Ovary (tissue), 9 donors: ENCODE data around the gene REG1A. TPM values are rescaled to one million over a fixed set of nuclear protein-coding genes. Genes with fewer than 3 reads are reported as not detected.

ENCODE experiments used
- DNase-seq, 5 donors: peaks; one replicate each; pipeline ENCODE4 v3.0.0-alpha.2; 2019 to 2020
- H3K27ac ChIP-seq, 2 donors: fragments of 200-600 bp; one replicate each; pipeline versions ENCODE4 v1.5.1 to v1.8.0; 2019 to 2022
- H3K27me3 ChIP-seq: fragments of 200-600 bp; one replicate; pipeline ENCODE4 v1.8.0; 2022
- H3K36me3 ChIP-seq: fragments of 200-600 bp; sonication (generic); one replicate; pipeline ENCODE4 v1.5.1; 2019
- H3K4me1 ChIP-seq: one replicate; pipeline ENCODE4 v1.8.1; 2013; ENCODE audit warnings: mild to moderate bottlenecking, moderate library complexity; ENCODE audit not compliant: insufficient read depth
- H3K4me3 ChIP-seq: fragments of 200-600 bp; sonication (generic); one replicate; pipeline ENCODE4 v1.5.1; 2017
- H3K9me3 ChIP-seq, 2 donors: fragments of 200-600 bp in 1 of 2; sonication (generic) in 1 of 2; one replicate each; pipeline versions ENCODE4 v1.5.1 to v1.8.1; 2013 to 2019; ENCODE audit warnings: mild to moderate bottlenecking in 1 of 2, moderate library complexity in 1 of 2
- CTCF ChIP-seq, 3 donors: fragments of 450-650 bp in 2 of 3; fragments of 200-600 bp in 1 of 3; IDR thresholded peaks; one replicate each; pipeline versions ENCODE4 v1.5.1 to v1.8.0; 2016 to 2022; ENCODE audit warnings: antibody characterized with exemption in 3 of 3, mild to moderate bottlenecking in 1 of 3
- EP300 ChIP-seq: sonication (generic); formaldehyde crosslinking; IDR thresholded peaks from one replicate; pipeline ENCODE4 v1.6.1; 2017; ENCODE audit warnings: antibody characterized with exemption
- POLR2A ChIP-seq: fragments of 450-650 bp; IDR thresholded peaks from one replicate; pipeline ENCODE4 v1.6.1; 2017; ENCODE audit warnings: antibody characterized with exemption, mild to moderate bottlenecking, moderate library complexity
- WGBS, 3 donors: extraction: QIAGEN DNeasy Blood & Tissue Kit in 1 of 3; methylation state at CpG; one replicate each; pipeline versions ENCODE4 v1.1.5 to v1.1.7; 2013 to 2017; 5-methylcytosine and 5-hydroxymethylcytosine counted together
- intact Hi-C, 4 donors: fragments of 100-400 bp; cut with DNase I; formaldehyde crosslinking; loops; one replicate each; pipeline versions ENCODE4 v1.11.0 to v1.15.1; 2022 to 2023
- polyA plus RNA-seq, 2 donors: library from polyadenylated mRNA; stranded (reverse); fragments of 200-250 nt in 1 of 2; fragments of 350-450 nt in 1 of 2; fragmentation: Illumina TruSeq in 1 of 2; extraction: RNeasy Lipid Tissue Mini Kit (QIAGEN cat#74804) in 1 of 2; gene quantifications; one replicate each; pipeline ENCODE4 v1.2.3, GENCODE V29; 2013 to 2014
- total RNA-seq, 7 donors: library from RNA; depleted of rRNA in 2 of 7; stranded (reverse); fragments of >200 nt in 2 of 7; fragmentation: NEBNext Ultra II Directional in 3 of 7; extraction: Animal tissue kit (Norgen Biotek cat#: 25700) in 3 of 7; gene quantifications; one replicate each; pipeline versions ENCODE4 v1.1.0 to v1.2.4, GENCODE V29; 2016 to 2023
- donor health status: DM: no; HTN: no; CAD: no; lungs with moderate emphysema.
- donor health status: DM: no; HTN: no; CAD: no.
- donor health status: Bipolar disorder and iron deficiency.
- donor health status: DM: yes; HTN: yes; CAD: no.
- donor health status: DM: no; HTN: no; CAD: no.
- donor health status: DM: yes; HTN: yes; CAD: no.

The REG1A gene
- total and polyA plus RNA-seq, 9 donors = 0.24 to 33.6 (median 2.9) TPM; not detected in 3

GRCh38 chr2:79162801-79163200 is 42.5 kb downstream of the REG1A start:
- no peaks in the 10 kb centered on the region for H3K4me1 ChIP-seq
- H3K4me3 ChIP-seq = no peak overlapping the region
- DNase-seq = no peak
- H3K9me3 ChIP-seq = no peaks in the 10 kb centered on the region
- intact Hi-C loops = no loop called here
- no peak for TF ChIP-seq EP300
- TF ChIP-seq POLR2A = no peak
- TF ChIP-seq CTCF (IDR thresholded peaks at IDR 0.05) = no peak
- H3K27me3 ChIP-seq = no peaks in the 10 kb centered on the region
- no peaks in the 10 kb centered on the region for H3K36me3 ChIP-seq
- no peak overlapping the region for H3K27ac ChIP-seq
- 94 to 95% (median 94%) methylated on average over 1 of the region's 1 CpG for WGBS, 3 donors

- H3K27ac ChIP-seq = no peak overlapping the region
- no peaks in the 10 kb centered on the region for H3K27me3 ChIP-seq
- H3K4me1 ChIP-seq = no peaks in the 10 kb centered on the region
- H3K4me3 ChIP-seq = no peak overlapping the region
- DNase-seq = no peak
- TF ChIP-seq POLR2A (no peak), EP300 (no peak), CTCF (IDR thresholded peaks at IDR 0.05) (no peak)
- 76 to 87% (median 81%) methylated on average over 2 of the region's 2 CpGs for WGBS, 3 donors
- H3K36me3 ChIP-seq = no peaks in the 10 kb centered on the region
- H3K9me3 ChIP-seq = no peaks in the 10 kb centered on the region
- intact Hi-C loops = no loop called here
These were observed 51.2 kb downstream of the REG1A start for GRCh38 chr2:79171348-79171958.

Other genes with a start within 250 kb of the REG1A start
- gene REG3G, start 94.8 kb upstream of the REG1A start, total RNA-seq = 1 to 10 TPM in 1 of 7 donors, under 1 TPM in 2, not detected in 4; 0.48 to 1.5 (median 0.77) TPM
- gene REG3G, start 94.8 kb upstream of the REG1A start, polyA plus RNA-seq = under 1 TPM; 0.08 to 0.30 TPM
- gene REG1B, start 32.5 kb upstream of the REG1A start, total RNA-seq = 10 to 100 TPM in 1 of 7 donors, 1 to 10 TPM in 2, not detected in 4; 1.7 to 10.5 (median 8.1) TPM
- gene REG1B, start 32.5 kb upstream of the REG1A start, polyA plus RNA-seq = not detected
- gene REG3A, start 39.3 kb downstream of the REG1A start, total RNA-seq = under 1 TPM in 1 of 7 donors, not detected in 6; 0.41 TPM
- not detected for gene REG3A, start 39.3 kb downstream of the REG1A start, polyA plus RNA-seq